Endothelial cell (in vitro differentiated cells): ENCODE measurements around the gene MYRFL. TPM values are rescaled to one million over a fixed set of nuclear protein-coding genes. Genes with fewer than 3 reads are reported as not detected.
"Not testable (repeated sequence)": the region's sequence is repeated elsewhere in the genome, so short reads cannot be mapped to it uniquely, and the experiment has no call there.

Experiments
- DNase-seq: peaks from one replicate; pipeline ENCODE4 v3.0.0; 2021; ENCODE audit warnings: low spot score
- H3K27ac Mint-ChIP-seq: one replicate; pipeline ENCODE4 v1.8.0; 2021; ENCODE audit warnings: mixed read lengths, inconsistent platforms; ENCODE audit not compliant: unreplicated experiment
- H3K27me3 Mint-ChIP-seq: one replicate; pipeline ENCODE4 v1.8.0; 2021; ENCODE audit warnings: mild to moderate bottlenecking, moderate library complexity, mixed read lengths, inconsistent platforms; ENCODE audit not compliant: unreplicated experiment
- H3K36me3 Mint-ChIP-seq: one replicate; pipeline ENCODE4 v1.8.0; 2021; ENCODE audit warnings: mild to moderate bottlenecking, low read depth, mixed read lengths, inconsistent platforms; ENCODE audit not compliant: unreplicated experiment
- H3K4me1 Mint-ChIP-seq: one replicate; pipeline ENCODE4 v1.8.0; 2021; ENCODE audit warnings: mild to moderate bottlenecking, mixed read lengths, inconsistent platforms; ENCODE audit not compliant: unreplicated experiment
- H3K4me3 Mint-ChIP-seq: one replicate; pipeline ENCODE4 v1.8.0; 2021; ENCODE audit warnings: mild to moderate bottlenecking, mixed read lengths, inconsistent platforms; ENCODE audit not compliant: unreplicated experiment
- H3K9me3 Mint-ChIP-seq: one replicate; pipeline ENCODE4 v1.8.0; 2021; ENCODE audit warnings: mixed read lengths, inconsistent platforms; ENCODE audit not compliant: unreplicated experiment
- total RNA-seq: library from RNA; stranded (reverse); fragmentation: NEBNext Ultra II Directional; extraction: Animal tissue kit (Norgen Biotek cat#: 25700); gene quantifications from one replicate; pipeline ENCODE4 v1.2.1, GENCODE V29; 2021; ENCODE audit not compliant: unreplicated experiment
- TF ChIP-seq, protein P1 (sequence below): fragments of 200-600 bp; sonication (generic); IDR thresholded peaks from one replicate; pipeline ENCODE4 v1.5.0; 2021; ENCODE audit warnings: antibody characterized with exemption; ENCODE audit not compliant: unreplicated experiment

Gene MYRFL
- total RNA-seq, 1 donor from 2014 or later = 0.69 TPM

DNA sequence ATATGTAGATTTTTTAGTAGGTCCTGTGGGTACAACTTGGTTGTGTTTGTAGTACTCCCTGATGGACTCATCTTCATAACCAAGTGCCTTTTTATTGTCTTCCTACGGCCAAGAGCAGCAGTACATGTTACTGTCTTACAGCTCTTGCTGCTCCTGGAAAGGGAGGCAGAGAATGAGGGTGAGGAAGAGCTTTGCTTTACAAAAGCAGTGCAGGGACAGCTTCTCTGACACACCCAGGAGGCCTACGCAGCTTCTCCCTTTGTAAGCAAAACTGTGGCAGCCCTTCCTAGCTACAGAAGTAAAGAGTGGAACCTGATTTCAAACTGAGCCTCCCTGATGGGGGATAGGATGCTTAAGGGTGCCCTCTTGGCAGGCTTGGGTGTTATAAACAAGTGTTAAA lies 18.6 kb downstream of the MYRFL start:
- Mint-ChIP-seq H3K4me3 (no peak overlapping the region), H3K27ac (no peak overlapping the region), H3K9me3 (no peaks in the 10 kb centered on the region), H3K36me3 (no peaks in the 10 kb centered on the region), H3K4me1 (no peaks in the 10 kb centered on the region), H3K27me3 (no peaks in the 10 kb centered on the region)
- no peak for DNase-seq
- TF ChIP-seq, protein P1, sequence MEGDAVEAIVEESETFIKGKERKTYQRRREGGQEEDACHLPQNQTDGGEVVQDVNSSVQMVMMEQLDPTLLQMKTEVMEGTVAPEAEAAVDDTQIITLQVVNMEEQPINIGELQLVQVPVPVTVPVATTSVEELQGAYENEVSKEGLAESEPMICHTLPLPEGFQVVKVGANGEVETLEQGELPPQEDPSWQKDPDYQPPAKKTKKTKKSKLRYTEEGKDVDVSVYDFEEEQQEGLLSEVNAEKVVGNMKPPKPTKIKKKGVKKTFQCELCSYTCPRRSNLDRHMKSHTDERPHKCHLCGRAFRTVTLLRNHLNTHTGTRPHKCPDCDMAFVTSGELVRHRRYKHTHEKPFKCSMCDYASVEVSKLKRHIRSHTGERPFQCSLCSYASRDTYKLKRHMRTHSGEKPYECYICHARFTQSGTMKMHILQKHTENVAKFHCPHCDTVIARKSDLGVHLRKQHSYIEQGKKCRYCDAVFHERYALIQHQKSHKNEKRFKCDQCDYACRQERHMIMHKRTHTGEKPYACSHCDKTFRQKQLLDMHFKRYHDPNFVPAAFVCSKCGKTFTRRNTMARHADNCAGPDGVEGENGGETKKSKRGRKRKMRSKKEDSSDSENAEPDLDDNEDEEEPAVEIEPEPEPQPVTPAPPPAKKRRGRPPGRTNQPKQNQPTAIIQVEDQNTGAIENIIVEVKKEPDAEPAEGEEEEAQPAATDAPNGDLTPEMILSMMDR = no peak

DNA sequence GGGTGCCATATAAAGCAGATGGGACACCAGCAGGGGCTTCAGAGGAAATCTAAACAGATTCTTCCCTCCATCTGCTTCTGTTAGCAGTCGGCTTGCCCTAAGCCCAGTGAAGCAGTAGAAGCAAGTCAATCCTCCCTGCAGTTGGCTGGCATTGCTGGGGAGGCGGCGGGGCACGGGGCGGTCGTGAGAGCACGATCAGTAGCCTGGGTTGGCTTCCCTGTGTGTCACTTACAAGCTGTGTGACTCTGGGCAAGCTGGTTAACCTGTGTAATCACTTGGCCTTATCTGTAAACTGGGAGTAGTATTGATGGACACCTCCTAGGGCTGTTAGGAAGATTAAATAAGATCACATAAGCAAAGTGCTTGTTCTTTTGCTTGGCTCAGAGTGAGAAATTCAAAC lies 19.4 kb downstream of the MYRFL start:
- no peaks in the 10 kb centered on the region for H3K9me3 Mint-ChIP-seq
- no peaks in the 10 kb centered on the region for H3K36me3 Mint-ChIP-seq
- no peaks in the 10 kb centered on the region for H3K27me3 Mint-ChIP-seq
- H3K4me1 Mint-ChIP-seq = no peaks in the 10 kb centered on the region
- TF ChIP-seq, protein P1 = no peak
- no peak overlapping the region for H3K4me3 Mint-ChIP-seq
- DNase-seq = no peak
- no peak overlapping the region for H3K27ac Mint-ChIP-seq

DNA sequence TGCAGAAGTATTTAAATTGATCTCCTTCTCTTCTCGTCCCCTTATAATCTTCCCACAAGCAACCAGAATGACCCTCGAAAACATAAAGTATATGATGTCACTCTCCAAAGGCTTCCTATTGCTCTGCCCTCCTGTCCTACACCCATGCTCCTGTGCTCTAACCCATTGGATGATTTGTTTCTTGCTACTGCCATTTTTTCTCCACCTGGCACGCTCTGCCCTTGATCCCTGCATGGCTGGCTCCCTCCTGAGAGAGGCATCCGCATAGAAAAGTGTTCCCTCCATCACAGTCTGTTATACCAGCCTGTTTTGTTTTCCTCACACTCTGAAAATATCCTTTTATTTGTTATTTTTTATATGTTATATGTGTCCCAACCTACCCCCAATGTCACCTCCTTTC lies 19.8 kb downstream of the MYRFL start:
- no peaks in the 10 kb centered on the region for H3K4me1 Mint-ChIP-seq
- H3K27me3 Mint-ChIP-seq = no peaks in the 10 kb centered on the region

DNA sequence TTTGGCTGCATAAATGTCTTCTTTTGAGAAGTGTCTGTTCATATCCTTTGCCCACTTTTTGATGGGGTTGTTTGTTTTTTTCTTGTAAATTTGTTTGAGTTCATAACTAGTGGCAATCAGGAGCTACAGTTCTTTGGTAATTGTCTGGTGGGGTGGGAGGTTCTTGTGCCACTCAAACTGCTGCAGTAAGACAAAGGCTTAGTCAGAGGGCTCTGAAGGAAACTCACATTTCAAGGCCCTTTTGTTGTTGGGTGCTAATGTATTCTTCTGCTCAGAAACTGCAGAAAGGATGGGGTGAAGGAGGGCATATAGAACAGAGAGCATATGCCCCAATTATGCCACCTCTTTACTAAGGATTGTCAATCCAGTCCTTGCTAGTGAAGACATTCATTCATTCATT lies 21.9 kb downstream of the MYRFL start:
- Mint-ChIP-seq H3K27me3 (no peaks in the 10 kb centered on the region), H3K4me1 (no peaks in the 10 kb centered on the region), H3K9me3 (no peaks in the 10 kb centered on the region), H3K27ac (no peak overlapping the region), H3K4me3 (no peak overlapping the region), H3K36me3 (no peaks in the 10 kb centered on the region)
- TF ChIP-seq, protein P1 = no peak
- DNase-seq = no peak

More for the DNA sequence above, 19.8 kb downstream of the MYRFL start:
- DNase-seq = no peak
- Mint-ChIP-seq H3K4me3 (no peak overlapping the region), H3K36me3 (no peaks in the 10 kb centered on the region), H3K27ac (no peak overlapping the region), H3K9me3 (no peaks in the 10 kb centered on the region)
- TF ChIP-seq, protein P1 = no peak

DNA sequence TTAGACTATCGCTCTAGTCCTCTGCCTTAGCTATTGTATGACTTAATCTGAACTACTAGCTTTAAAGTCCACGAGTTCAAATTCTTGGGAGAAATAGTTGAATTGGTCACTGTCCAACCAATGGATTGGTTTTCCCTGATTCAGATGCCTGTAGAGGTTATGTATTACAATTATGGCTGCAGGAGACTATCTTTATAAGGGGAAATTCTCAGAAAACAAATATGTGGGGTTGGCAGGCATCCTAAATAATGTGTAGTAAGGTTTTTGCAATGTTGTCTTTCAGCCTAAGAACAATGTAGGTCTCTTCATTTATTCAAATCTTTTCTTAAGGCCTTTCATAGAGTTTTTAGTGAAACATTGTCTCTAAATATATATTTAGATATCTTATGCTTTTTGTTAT lies 26.9 kb downstream of the MYRFL start:
- Mint-ChIP-seq H3K27ac (no peak overlapping the region), H3K36me3 (peaks cover 5% of the 10 kb centered on the region), H3K27me3 (no peaks in the 10 kb centered on the region), H3K9me3 (no peaks in the 10 kb centered on the region), H3K4me3 (no peak overlapping the region), H3K4me1 (no peaks in the 10 kb centered on the region)
- DNase-seq = no peak
- TF ChIP-seq, protein P1 = no peak

DNA sequence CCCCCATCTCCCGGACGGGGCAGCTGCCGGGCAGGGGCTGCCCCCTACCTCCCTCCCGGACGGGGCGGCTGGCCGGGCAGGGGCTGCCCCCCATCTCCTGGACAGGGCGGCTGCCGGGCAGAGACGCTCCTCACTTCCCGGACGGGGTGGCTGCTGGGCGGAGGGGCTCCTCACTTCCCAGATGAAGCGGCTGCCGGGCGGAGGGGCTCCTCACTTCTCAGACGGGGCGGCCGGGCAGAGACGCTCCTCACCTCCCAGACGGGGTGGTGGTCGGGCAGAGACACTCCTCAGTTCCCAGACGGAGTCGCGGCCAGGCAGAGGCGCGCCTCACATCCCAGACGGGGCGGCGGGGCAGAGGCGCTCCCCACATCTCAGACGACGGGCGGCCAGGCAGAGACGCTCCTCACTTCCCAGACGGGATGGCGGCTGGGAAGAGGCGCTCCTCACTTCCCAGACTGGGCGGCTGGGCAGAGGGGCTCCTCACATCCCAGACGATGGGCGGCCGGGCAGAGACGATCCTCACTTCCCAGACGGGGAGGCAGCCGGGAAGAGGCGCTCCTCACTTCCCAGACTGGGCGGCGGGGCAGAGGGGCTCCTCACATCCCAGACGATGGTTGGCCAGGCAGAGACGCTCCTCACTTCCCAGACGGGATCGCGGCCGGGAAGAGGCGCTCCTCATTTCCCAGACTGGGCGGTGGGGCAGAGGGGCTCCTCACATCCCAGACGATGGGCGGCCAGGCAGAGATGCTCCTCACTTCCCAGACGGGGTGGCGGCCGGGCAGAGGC lies 28.3 kb downstream of the MYRFL start:
- not testable (repeated sequence) for H3K27ac Mint-ChIP-seq, H3K36me3 Mint-ChIP-seq, H3K27me3 Mint-ChIP-seq, DNase-seq, H3K4me1 Mint-ChIP-seq, H3K9me3 Mint-ChIP-seq, H3K4me3 Mint-ChIP-seq
